HepG2 (cell line): Measurements from ENCODE around the gene SPON1. TPM values are rescaled to one million over a fixed set of nuclear protein-coding genes. Genes with fewer than 3 reads are reported as not detected.

Experiments used
- ATAC-seq: fragments of 200-7000 bp; cut with Tn5 transposase; 3 replicates; pipeline ENCODE4 v1.9.1; 2020; ENCODE audit warnings: mild to moderate bottlenecking, moderate library complexity
- BruUV-seq: library from RNA; stranded (reverse); fragments of 400-500 nt; replicated peaks from 2 replicates; lab custom pipeline; 2021; lab: Mats Ljungman, UMichigan
- CTCF ChIA-PET: fragments of 300-600 bp; formaldehyde crosslinking; extraction: SDS; loops from one replicate; lab custom pipeline; 2021; ENCODE audit warnings: low total read pairs, inconsistent platforms, low intra/inter-chr PET ratio; lab: Yijun Ruan, JAX
- POLR2A ChIA-PET: fragments of 350-600 bp; sonication (Branson Sonifier 250); formaldehyde crosslinking; loops from one replicate; lab custom pipeline; 2020; ENCODE audit warnings: antibody characterized with exemption, inconsistent platforms; lab: Yijun Ruan, JAX
- DNase-seq: peaks from one replicate; pipeline ENCODE4 v3.0.0-alpha.2; 2015; ENCODE audit warnings: low spot score
- FAIRE-seq: peaks from 3 replicates; lab custom pipeline; 2011; peaks lifted over from hg19 to GRCh38; lab: Jason Lieb, UNC
- H2AFZ ChIP-seq: one replicate; pipeline ENCODE4 v1.6.1; 2011; ENCODE audit warnings: low read length, inconsistent platforms
- H3K27ac ChIP-seq: fragments of 300-600 bp; 3 replicates; pipeline ENCODE4 v1.8.0; 2011; ENCODE audit warnings: mixed run types, mild to moderate bottlenecking, mixed read lengths, low read length, inconsistent platforms; ENCODE audit not compliant: insufficient read depth; ENCODE audit errors: extremely low read length
- H3K27me3 ChIP-seq, 2 experiments: fragments of 200-600 bp in 1 of 2; 2 replicates in 1 of 2; 3 replicates in 1 of 2; pipeline versions ENCODE4 v1.6.0 to v1.8.0; 2011; ENCODE audit warnings: low read length in 2 of 2, mild to moderate bottlenecking in 2 of 2, moderate library complexity in 2 of 2, inconsistent platforms in 1 of 2; ENCODE audit not compliant: insufficient read depth in 2 of 2, control insufficient read depth in 1 of 2
- H3K36me3 ChIP-seq, 2 experiments: fragments of 200-600 bp in 1 of 2; replicated peaks in 1 of 2; 2 replicates in 1 of 2; 3 replicates in 1 of 2; pipeline versions ENCODE4 v1.5.1 to v1.8.0; 2011; ENCODE audit warnings: low read length in 2 of 2, inconsistent platforms in 1 of 2; ENCODE audit not compliant: insufficient read depth in 2 of 2, control insufficient read depth in 1 of 2
- H3K4me1 ChIP-seq: 2 replicates; pipeline ENCODE4 v1.5.1; 2012; ENCODE audit warnings: low read length, inconsistent platforms; ENCODE audit not compliant: insufficient read depth
- H3K4me2 ChIP-seq: 2 replicates; pipeline ENCODE4 v1.6.0; 2011; ENCODE audit warnings: low read depth, low read length, inconsistent platforms
- H3K4me3 ChIP-seq, 3 experiments: fragments of 200-600 bp in 1 of 3; sonication (generic), shearing (Covaris generic) in 1 of 3; replicated peaks in 1 of 3; 2 replicates each; pipeline ENCODE4 v1.5.1; 2011 to 2016; ENCODE audit warnings: low read length in 3 of 3, inconsistent platforms in 2 of 3, low read depth in 2 of 3, mild to moderate bottlenecking in 2 of 3, control low read depth in 1 of 3, mixed read lengths in 1 of 3; ENCODE audit not compliant: insufficient read depth in 1 of 3
- H3K79me2 ChIP-seq: one replicate; pipeline ENCODE4 v1.6.1; 2011; ENCODE audit warnings: low read length, inconsistent platforms; ENCODE audit not compliant: insufficient read depth
- H3K9ac ChIP-seq: 2 replicates; pipeline ENCODE4 v1.6.0; 2011; ENCODE audit warnings: mild to moderate bottlenecking, low read depth, low read length, inconsistent platforms; ENCODE audit not compliant: insufficient read depth
- H3K9me3 ChIP-seq: 2 replicates; pipeline ENCODE4 v1.5.1; 2012; ENCODE audit warnings: mild to moderate bottlenecking, low read length
- H4K20me1 ChIP-seq: 2 replicates; pipeline ENCODE4 v1.6.0; 2011; ENCODE audit warnings: inconsistent platforms, mild to moderate bottlenecking, low read length, moderate library complexity; ENCODE audit not compliant: insufficient read depth
- CEBPG ChIP-seq: IDR thresholded peaks from 2 replicates; pipeline ENCODE4 v1.6.1; 2016
- DR1 ChIP-seq: sonication (generic); formaldehyde crosslinking; IDR thresholded peaks from 2 replicates; pipeline ENCODE4 v1.8.0; 2021; ENCODE audit warnings: mild to moderate bottlenecking, missing genetic modification reagents, inconsistent platforms
- EZH2 ChIP-seq: conservative IDR thresholded peaks from 2 replicates; pipeline ENCODE4 v1.6.1; 2012; ENCODE audit warnings: mild to moderate bottlenecking, low read depth, low read length, moderate library complexity
- HHEX ChIP-seq: IDR thresholded peaks from 2 replicates; pipeline ENCODE4 v1.6.1; 2016; ENCODE audit warnings: control low read depth
- HNRNPUL1 ChIP-seq: fragments of 200-400 bp; formaldehyde crosslinking; IDR thresholded peaks from 2 replicates; pipeline ENCODE4 v1.6.1; 2017; ENCODE audit warnings: low read depth, mild to moderate bottlenecking, low read length, moderate library complexity
- NCOR1 ChIP-seq: fragments of 200-600 bp; sonication (generic); IDR thresholded peaks from 2 replicates; pipeline ENCODE4 v1.7.0; 2017; ENCODE audit warnings: antibody characterized with exemption, low read length, borderline replicate concordance
- NFIC ChIP-seq: IDR thresholded peaks from 2 replicates; pipeline ENCODE4 v1.6.1; 2012; ENCODE audit warnings: mild to moderate bottlenecking, low read length, inconsistent platforms
- NPAS2 ChIP-seq: sonication (generic); formaldehyde crosslinking; IDR thresholded peaks from 2 replicates; pipeline ENCODE4 v1.8.0; 2022; ENCODE audit warnings: mild to moderate bottlenecking, missing genetic modification reagents, borderline replicate concordance
- ZBTB8A ChIP-seq: sonication (generic); formaldehyde crosslinking; IDR thresholded peaks from 2 replicates; pipeline ENCODE4 v1.4.0; 2020; ENCODE audit warnings: mild to moderate bottlenecking, low read depth, missing genetic modification reagents, borderline replicate concordance
- ZNF878 ChIP-seq: sonication (generic); formaldehyde crosslinking; IDR thresholded peaks from 2 replicates; pipeline ENCODE4 v1.8.1; 2023; ENCODE audit warnings: mild to moderate bottlenecking, missing genetic modification reagents, moderate library complexity
- WGBS: methylation state at CpG from one replicate; pipeline ENCODE4 v1.1.6; 2017; ENCODE audit warnings: low lambda C conversion rate; 5-methylcytosine and 5-hydroxymethylcytosine counted together
- in situ Hi-C: cut with HindIII; loops from 2 replicates; pipeline ENCODE4 v1.10.0; 2017; ENCODE audit warnings: low pct_unique_long_range_greater_than_20kb; ENCODE audit not compliant: extremely low pct_ligation_motif_present
- intact Hi-C: fragments of 100-400 bp; cut with micrococcal nuclease; formaldehyde crosslinking; loops from one replicate; pipeline ENCODE4 v1.10.0; 2022; ENCODE audit not compliant: unreplicated experiment
- polyA plus RNA-seq, 8 experiments: library from polyadenylated mRNA; depleted of rRNA in 3 of 8; stranded (reverse) in 7 of 8; unstranded in 1 of 8; fragments of >200 nt; fragmentation: Illumina TruSeq in 4 of 8; extraction: Trizol in 4 of 8; gene quantifications; 2 replicates each; pipeline versions ENCODE4 v1.2.1 to v1.2.3, GENCODE V29; 2011 to 2016; ENCODE audit warnings: low read depth in 4 of 8, missing spikeins in 1 of 8, mixed read lengths in 1 of 8; ENCODE audit not compliant: insufficient read depth in 1 of 8
- total RNA-seq, 5 experiments: library from RNA; depleted of rRNA; stranded (reverse); fragments of >200 nt; fragmentation: Illumina TruSeq; extraction: Trizol; gene quantifications; 2 replicates each; pipeline ENCODE4 v1.2.3, GENCODE V29; 2016; ENCODE audit warnings: low read depth in 1 of 5
- TF ChIP-seq, protein P1 (sequence below): sonication (generic); formaldehyde crosslinking; IDR thresholded peaks from 2 replicates; pipeline ENCODE4 v1.8.0; 2022; ENCODE audit warnings: missing genetic modification reagents, mild to moderate bottlenecking, moderate library complexity, borderline replicate concordance

SPON1 gene
- total and polyA plus RNA-seq, 2 of the 13 experiments (the other 11 are each of a cell fraction or from before 2014, with no cell fraction given) = not detected

DNA sequence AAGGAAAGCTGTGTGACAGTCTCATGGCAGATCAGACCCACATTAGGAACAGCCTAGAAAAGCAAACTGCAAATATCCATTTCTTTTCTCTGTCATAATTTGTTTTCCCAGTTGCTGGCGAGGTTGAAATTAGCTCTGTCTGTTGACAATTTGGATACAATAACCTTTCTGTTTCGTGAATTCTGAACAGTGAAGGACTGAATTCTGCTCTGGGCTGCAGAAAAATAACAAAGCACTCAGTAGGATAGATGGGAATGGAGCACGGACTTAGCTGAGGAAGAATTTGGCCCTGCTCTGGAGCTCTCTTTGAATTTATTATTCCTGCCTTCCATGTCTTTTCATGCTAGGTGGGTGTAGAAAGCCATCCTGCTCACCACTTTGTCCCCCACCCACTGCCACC lies 256.2 kb downstream of the SPON1 start:
- no peaks in the 10 kb centered on the region for H3K9me3 ChIP-seq
- ATAC-seq (no peak), FAIRE-seq (no peak), DNase-seq (no peak)
- ChIA-PET POLR2A (no interaction called here), CTCF (no interaction called here)
- H3K4me3 ChIP-seq = no peak overlapping the region
- no peak overlapping the region for H3K4me2 ChIP-seq
- no peaks in the 10 kb centered on the region for H3K36me3 ChIP-seq
- no peaks in the 10 kb centered on the region for H3K79me2 ChIP-seq
- intact Hi-C loops = no loop called here
- no peak overlapping the region for H3K9ac ChIP-seq
- no TSS peak for BruUV-seq
- no peak for TF ChIP-seq HHEX
- TF ChIP-seq NFIC = no peak
- TF ChIP-seq DR1 (CRISPR knock-in tag) = no peak
- TF ChIP-seq HNRNPUL1 = no peak
- no peak for TF ChIP-seq EZH2
- no peak for TF ChIP-seq ZBTB8A (CRISPR knock-in tag)
- no peak for TF ChIP-seq NCOR1
- no peak for TF ChIP-seq NPAS2 (CRISPR knock-in tag)
- TF ChIP-seq ZNF878 (CRISPR knock-in tag) = no peak
- TF ChIP-seq, protein P1, sequence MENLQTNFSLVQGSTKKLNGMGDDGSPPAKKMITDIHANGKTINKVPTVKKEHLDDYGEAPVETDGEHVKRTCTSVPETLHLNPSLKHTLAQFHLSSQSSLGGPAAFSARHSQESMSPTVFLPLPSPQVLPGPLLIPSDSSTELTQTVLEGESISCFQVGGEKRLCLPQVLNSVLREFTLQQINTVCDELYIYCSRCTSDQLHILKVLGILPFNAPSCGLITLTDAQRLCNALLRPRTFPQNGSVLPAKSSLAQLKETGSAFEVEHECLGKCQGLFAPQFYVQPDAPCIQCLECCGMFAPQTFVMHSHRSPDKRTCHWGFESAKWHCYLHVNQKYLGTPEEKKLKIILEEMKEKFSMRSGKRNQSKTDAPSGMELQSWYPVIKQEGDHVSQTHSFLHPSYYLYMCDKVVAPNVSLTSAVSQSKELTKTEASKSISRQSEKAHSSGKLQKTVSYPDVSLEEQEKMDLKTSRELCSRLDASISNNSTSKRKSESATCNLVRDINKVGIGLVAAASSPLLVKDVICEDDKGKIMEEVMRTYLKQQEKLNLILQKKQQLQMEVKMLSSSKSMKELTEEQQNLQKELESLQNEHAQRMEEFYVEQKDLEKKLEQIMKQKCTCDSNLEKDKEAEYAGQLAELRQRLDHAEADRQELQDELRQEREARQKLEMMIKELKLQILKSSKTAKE = no peak
- TF ChIP-seq CEBPG = no peak
- WGBS = 2% methylated on average over 3 of the region's 3 CpGs
- H3K27me3 ChIP-seq = no peaks in the 10 kb centered on the region
- H3K27ac ChIP-seq = no peak overlapping the region
- no peak overlapping the region for H2AFZ ChIP-seq
- H3K4me1 ChIP-seq = no peaks in the 10 kb centered on the region
- in situ Hi-C loops = no loop called here
- no peaks in the 10 kb centered on the region for H4K20me1 ChIP-seq
